Measurements from ENCODE around the gene HDHD5.

Gene HDHD5

GRCh38 chr22:17101475-17102296, 57.4 kb downstream of the HDHD5 start:
- Histone ChIP-seq H3K27me3 (ENCODE audit: low read depth, low read length) (no peaks in the 10 kb centered on the region), H3K27ac (ENCODE audit: low read length) (no peak overlapping the region), H3K4me3 (ENCODE audit: low read depth in 1 of 2, low read length in 2 of 2) (no peak overlapping the region), H3K4me1 (ENCODE audit: control insufficient read depth in 1 of 2, insufficient read depth in 2 of 2, low read length in 2 of 2) (no peaks in the 10 kb centered on the region), H3K36me3 (ENCODE audit: control insufficient read depth in 1 of 2, insufficient read depth in 2 of 2, low read length in 2 of 2) (peaks cover 59 to 64% of the 10 kb centered on the region in 2 donors), H3K9me3 (ENCODE audit: control insufficient read depth in 1 of 2, low read length in 2 of 2) (no peaks in the 10 kb centered on the region)

DNA sequence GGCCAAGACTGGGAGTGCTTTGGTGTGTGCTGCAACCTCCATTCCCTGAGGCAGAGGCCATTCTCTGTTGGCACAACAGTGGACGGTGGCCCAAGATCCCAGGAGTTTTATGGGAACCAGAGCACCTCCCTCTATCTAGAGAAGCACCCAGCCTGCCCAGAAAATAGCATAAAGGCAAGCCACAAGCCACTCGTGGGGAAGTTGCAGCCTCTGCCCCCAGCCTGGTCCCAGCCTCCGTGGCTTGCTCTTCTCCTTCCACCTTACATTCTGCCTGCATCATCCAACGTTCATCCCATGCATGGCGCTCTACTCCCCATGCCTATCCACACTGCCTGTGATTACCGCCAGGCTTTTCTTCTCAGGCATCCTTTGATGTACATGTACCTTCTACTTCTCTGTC, 58.5 kb downstream of the HDHD5 start:
- H3K9me3 ChIP-seq (ENCODE audit: control insufficient read depth in 1 of 2, low read length in 2 of 2): no peaks in the 10 kb centered on the region
- H3K4me3 ChIP-seq (ENCODE audit: low read depth in 1 of 2, low read length in 2 of 2): no peak overlapping the region
- H3K27me3 ChIP-seq (ENCODE audit: low read depth, low read length): no peaks in the 10 kb centered on the region
- peaks cover 54 to 55% of the 10 kb centered on the region in 2 donors for H3K36me3 ChIP-seq (ENCODE audit: control insufficient read depth in 1 of 2, insufficient read depth in 2 of 2, low read length in 2 of 2)
- H3K4me1 ChIP-seq (ENCODE audit: control insufficient read depth in 1 of 2, insufficient read depth in 2 of 2, low read length in 2 of 2): no peaks in the 10 kb centered on the region
- H3K27ac ChIP-seq (ENCODE audit: low read length): no peak overlapping the region

- H3K27ac ChIP-seq (ENCODE audit: low read length): no peak overlapping the region
- H3K27me3 ChIP-seq (ENCODE audit: low read depth, low read length): no peaks in the 10 kb centered on the region
- no peaks in the 10 kb centered on the region for H3K4me1 ChIP-seq (ENCODE audit: control insufficient read depth in 1 of 2, insufficient read depth in 2 of 2, low read length in 2 of 2)
These were observed 60.7 kb downstream of the HDHD5 start for GRCh38 chr22:17098379-17098819.

DNA sequence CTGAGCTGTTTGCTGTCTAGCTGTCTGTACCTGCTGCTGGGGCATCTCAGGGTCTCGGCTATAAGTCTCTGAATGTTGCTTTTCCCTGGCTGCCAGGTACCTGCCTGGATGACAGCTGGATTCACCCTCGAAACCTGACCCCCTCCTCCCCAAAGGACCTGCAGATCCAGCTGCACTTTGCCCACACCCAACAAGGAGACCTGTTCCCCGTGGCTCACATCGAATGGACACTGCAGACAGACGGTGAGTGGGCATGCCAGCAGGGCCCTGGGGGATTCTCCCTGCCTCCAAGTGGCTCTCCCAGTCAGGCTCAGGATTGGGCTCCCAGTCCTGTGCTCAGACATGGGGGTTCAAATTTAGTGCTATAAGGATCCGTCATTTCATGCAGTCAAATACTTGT, 61.4 kb downstream of the HDHD5 start:
- H3K27me3 ChIP-seq (ENCODE audit: low read depth, low read length): no peaks in the 10 kb centered on the region
- peaks cover 33 to 40% of the 10 kb centered on the region in 2 donors for H3K36me3 ChIP-seq (ENCODE audit: control insufficient read depth in 1 of 2, insufficient read depth in 2 of 2, low read length in 2 of 2)
- H3K27ac ChIP-seq (ENCODE audit: low read length): no peak overlapping the region
- H3K4me3 ChIP-seq (ENCODE audit: low read depth in 1 of 2, low read length in 2 of 2): no peak overlapping the region
- no peaks in the 10 kb centered on the region for H3K4me1 ChIP-seq (ENCODE audit: control insufficient read depth in 1 of 2, insufficient read depth in 2 of 2, low read length in 2 of 2)
- no peaks in the 10 kb centered on the region for H3K9me3 ChIP-seq (ENCODE audit: control insufficient read depth in 1 of 2, low read length in 2 of 2)

More at GRCh38 chr22:17098379-17098819, 60.7 kb downstream of the HDHD5 start:
- Histone ChIP-seq H3K36me3 (ENCODE audit: control insufficient read depth in 1 of 2, insufficient read depth in 2 of 2, low read length in 2 of 2) (peaks cover 39 to 46% of the 10 kb centered on the region in 2 donors), H3K4me3 (ENCODE audit: low read depth in 1 of 2, low read length in 2 of 2) (no peak overlapping the region), H3K9me3 (ENCODE audit: control insufficient read depth in 1 of 2, low read length in 2 of 2) (no peaks in the 10 kb centered on the region)

GRCh38 chr22:17097062-17097461, 62.0 kb downstream of the HDHD5 start:
- no peaks in the 10 kb centered on the region for H3K9me3 ChIP-seq (ENCODE audit: control insufficient read depth in 1 of 2, low read length in 2 of 2)
- peaks cover 29 to 36% of the 10 kb centered on the region in 2 donors for H3K36me3 ChIP-seq (ENCODE audit: control insufficient read depth in 1 of 2, insufficient read depth in 2 of 2, low read length in 2 of 2)
- no peaks in the 10 kb centered on the region for H3K27me3 ChIP-seq (ENCODE audit: low read depth, low read length)
- H3K4me3 ChIP-seq (ENCODE audit: low read depth in 1 of 2, low read length in 2 of 2): no peak overlapping the region
- H3K27ac ChIP-seq (ENCODE audit: low read length): no peak overlapping the region
- no peaks in the 10 kb centered on the region for H3K4me1 ChIP-seq (ENCODE audit: control insufficient read depth in 1 of 2, insufficient read depth in 2 of 2, low read length in 2 of 2)

GRCh38 chr22:17096071-17096470, 63.0 kb downstream of the HDHD5 start:
- H3K9me3 ChIP-seq (ENCODE audit: control insufficient read depth in 1 of 2, low read length in 2 of 2): no peaks in the 10 kb centered on the region
- H3K4me1 ChIP-seq (ENCODE audit: control insufficient read depth in 1 of 2, insufficient read depth in 2 of 2, low read length in 2 of 2): no peaks in the 10 kb centered on the region
- no peak overlapping the region for H3K4me3 ChIP-seq (ENCODE audit: low read depth in 1 of 2, low read length in 2 of 2)

GRCh38 chr22:17095538-17095937, 63.5 kb downstream of the HDHD5 start:
- no peaks in the 10 kb centered on the region for H3K4me1 ChIP-seq (ENCODE audit: control insufficient read depth in 1 of 2, insufficient read depth in 2 of 2, low read length in 2 of 2)
- H3K27me3 ChIP-seq (ENCODE audit: low read depth, low read length): no peaks in the 10 kb centered on the region
- no peak overlapping the region for H3K4me3 ChIP-seq (ENCODE audit: low read depth in 1 of 2, low read length in 2 of 2)
- H3K27ac ChIP-seq (ENCODE audit: low read length): no peak overlapping the region
- peaks cover 14 to 21% of the 10 kb centered on the region in 2 donors for H3K36me3 ChIP-seq (ENCODE audit: control insufficient read depth in 1 of 2, insufficient read depth in 2 of 2, low read length in 2 of 2)
- no peaks in the 10 kb centered on the region for H3K9me3 ChIP-seq (ENCODE audit: control insufficient read depth in 1 of 2, low read length in 2 of 2)

More at GRCh38 chr22:17096071-17096470, 63.0 kb downstream of the HDHD5 start:
- Histone ChIP-seq H3K36me3 (ENCODE audit: control insufficient read depth in 1 of 2, insufficient read depth in 2 of 2, low read length in 2 of 2) (peaks cover 19 to 26% of the 10 kb centered on the region in 2 donors), H3K27me3 (ENCODE audit: low read depth, low read length) (no peaks in the 10 kb centered on the region), H3K27ac (ENCODE audit: low read length) (no peak overlapping the region)

DNA sequence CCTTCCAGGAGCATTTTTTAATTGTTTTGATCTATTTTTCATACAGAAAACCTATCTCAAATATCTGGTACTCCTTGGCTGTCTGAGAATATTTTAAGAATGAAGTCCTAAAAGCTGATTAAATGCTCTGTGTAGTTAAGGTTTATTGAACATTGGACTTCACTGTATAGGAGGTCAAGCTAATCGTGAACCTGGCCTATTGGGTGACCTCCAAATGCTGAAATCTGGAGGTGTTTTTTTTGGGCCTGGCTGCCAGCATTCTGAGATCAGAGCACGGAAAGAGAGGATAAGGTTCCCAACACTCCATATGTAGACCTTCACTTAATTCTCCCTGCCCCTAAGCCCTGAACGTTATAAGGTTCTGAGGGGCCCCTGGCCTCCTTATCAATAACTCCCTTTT, 66.0 kb downstream of the HDHD5 start:
- Histone ChIP-seq H3K4me1 (ENCODE audit: control insufficient read depth in 1 of 2, insufficient read depth in 2 of 2, low read length in 2 of 2) (no peaks in the 10 kb centered on the region), H3K9me3 (ENCODE audit: control insufficient read depth in 1 of 2, low read length in 2 of 2) (no peaks in the 10 kb centered on the region), H3K4me3 (ENCODE audit: low read depth in 1 of 2, low read length in 2 of 2) (no peak overlapping the region), H3K27ac (ENCODE audit: low read length) (no peak overlapping the region), H3K36me3 (ENCODE audit: control insufficient read depth in 1 of 2, insufficient read depth in 2 of 2, low read length in 2 of 2) (no peaks in the 10 kb centered on the region), H3K27me3 (ENCODE audit: low read depth, low read length) (no peaks in the 10 kb centered on the region)

DNA sequence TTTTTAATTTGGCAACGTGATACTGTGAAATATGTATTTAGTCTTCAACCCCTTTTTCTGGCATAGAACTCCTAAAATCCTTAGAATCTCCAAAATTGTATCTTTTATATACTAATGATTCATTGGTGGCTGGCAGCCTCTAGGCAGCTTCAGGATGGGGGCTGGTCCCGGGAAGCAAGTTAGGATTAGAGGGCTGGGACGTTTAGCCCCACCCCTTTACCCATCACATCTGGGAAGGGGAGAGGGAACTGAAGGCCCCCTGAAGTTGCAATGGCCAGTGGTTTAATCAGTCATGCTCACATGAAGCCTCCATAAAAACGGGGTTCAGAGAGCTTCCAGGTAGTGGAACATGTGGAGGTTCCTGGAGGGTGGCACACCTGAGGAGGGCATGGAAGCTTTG, 67.2 kb downstream of the HDHD5 start:
- H3K4me3 ChIP-seq (ENCODE audit: low read depth in 1 of 2, low read length in 2 of 2): no peak overlapping the region
- H3K27ac ChIP-seq (ENCODE audit: low read length): no peak overlapping the region
- H3K36me3 ChIP-seq (ENCODE audit: control insufficient read depth in 1 of 2, insufficient read depth in 2 of 2, low read length in 2 of 2): no peaks in the 10 kb centered on the region
- no peaks in the 10 kb centered on the region for H3K27me3 ChIP-seq (ENCODE audit: low read depth, low read length)
- H3K9me3 ChIP-seq (ENCODE audit: control insufficient read depth in 1 of 2, low read length in 2 of 2): no peaks in the 10 kb centered on the region
- peaks cover 0 to 7% of the 10 kb centered on the region in 2 donors for H3K4me1 ChIP-seq (ENCODE audit: control insufficient read depth in 1 of 2, insufficient read depth in 2 of 2, low read length in 2 of 2)

DNA sequence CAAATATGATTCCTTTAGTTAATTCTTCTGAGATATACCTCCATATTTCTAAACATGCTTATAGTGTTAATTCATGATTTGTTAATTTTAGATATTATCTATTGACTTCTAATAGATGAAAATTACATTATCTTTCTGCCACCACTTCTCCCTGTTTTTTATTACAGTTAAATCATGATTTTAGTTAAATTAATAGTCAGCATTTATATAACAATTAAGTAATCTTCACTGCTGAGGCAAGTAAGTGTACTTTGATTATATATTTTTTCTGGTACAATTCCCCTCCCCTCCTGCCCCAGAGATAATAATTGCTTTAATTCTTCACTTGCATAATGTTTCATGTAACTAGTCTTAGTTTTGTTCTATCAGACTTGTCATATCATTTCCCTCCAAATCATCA, 68.5 kb downstream of the HDHD5 start:
- H3K4me1 ChIP-seq (ENCODE audit: control insufficient read depth in 1 of 2, insufficient read depth in 2 of 2, low read length in 2 of 2): peaks cover 5 to 13% of the 10 kb centered on the region in 2 donors
- no peaks in the 10 kb centered on the region for H3K36me3 ChIP-seq (ENCODE audit: control insufficient read depth in 1 of 2, insufficient read depth in 2 of 2, low read length in 2 of 2)
- H3K4me3 ChIP-seq (ENCODE audit: low read depth in 1 of 2, low read length in 2 of 2): no peak overlapping the region

More for the DNA sequence above, 68.5 kb downstream of the HDHD5 start:
- no peaks in the 10 kb centered on the region for H3K9me3 ChIP-seq (ENCODE audit: control insufficient read depth in 1 of 2, low read length in 2 of 2)
- H3K27me3 ChIP-seq (ENCODE audit: low read depth, low read length): no peaks in the 10 kb centered on the region
- H3K27ac ChIP-seq (ENCODE audit: low read length): no peak overlapping the region
